Skeletal muscle tissue (tissue), 4 donors: ENCODE measurements around the gene TRPM8. TPM values are rescaled to one million over a fixed set of nuclear protein-coding genes. Genes with fewer than 3 reads are reported as not detected.
"Not testable (repeated sequence)": the region's sequence is repeated elsewhere in the genome, so short reads cannot be mapped to it uniquely, and the experiment has no call there.

ENCODE experiments used
- H3K27ac ChIP-seq: one replicate; pipeline ENCODE4 v1.7.0; 2013; ENCODE audit warnings: mild to moderate bottlenecking, low read depth, low read length, inconsistent platforms
- H3K27me3 ChIP-seq, 3 donors: one replicate each; pipeline ENCODE4 v1.7.0; 2013; ENCODE audit warnings: low read length in 3 of 3; ENCODE audit not compliant: control insufficient read depth in 3 of 3, insufficient read depth in 3 of 3
- H3K36me3 ChIP-seq, 3 donors: one replicate each; pipeline ENCODE4 v1.7.0; 2013; ENCODE audit warnings: low read length in 3 of 3; ENCODE audit not compliant: control insufficient read depth in 3 of 3, insufficient read depth in 3 of 3
- H3K4me1 ChIP-seq, 3 donors: one replicate each; pipeline ENCODE4 v1.7.0; 2013; ENCODE audit warnings: low read length in 3 of 3, mild to moderate bottlenecking in 3 of 3; ENCODE audit not compliant: control insufficient read depth in 3 of 3, insufficient read depth in 3 of 3
- H3K4me3 ChIP-seq, 3 donors: one replicate each; pipeline ENCODE4 v1.7.0; 2013; ENCODE audit warnings: low read length in 3 of 3
- H3K9ac ChIP-seq, 3 donors: one replicate each; pipeline ENCODE4 v1.7.0; 2013; ENCODE audit warnings: low read length in 3 of 3, mild to moderate bottlenecking in 3 of 3, moderate library complexity in 2 of 3, low read depth in 1 of 3
- H3K9me3 ChIP-seq, 3 donors: one replicate each; pipeline ENCODE4 v1.7.0; 2013; ENCODE audit warnings: low read length in 3 of 3; ENCODE audit not compliant: control insufficient read depth in 3 of 3
- total RNA-seq: library from RNA; depleted of rRNA; stranded (reverse); fragments of >200 nt; gene quantifications from one replicate; pipeline ENCODE4 v1.2.3, GENCODE V29; 2014
- donor health status: Osteomylitis.

Gene TRPM8
- total RNA-seq, 1 donor from 2014 or later: not detected

- Histone ChIP-seq H3K27ac (no peak overlapping the region), H3K4me3 (no peak overlapping the region)
Observed at GRCh38 chr2:233950078-233950825, 33.1 kb downstream of the TRPM8 start.

GRCh38 chr2:233952335-233952734 lies 35.2 kb downstream of the TRPM8 start:
- no peak overlapping the region for H3K4me3 ChIP-seq
- no peaks in the 10 kb centered on the region for H3K36me3 ChIP-seq
- H3K27ac ChIP-seq: no peak overlapping the region
- H3K4me1 ChIP-seq: no peaks in the 10 kb centered on the region
- no peak overlapping the region for H3K9ac ChIP-seq
- peaks cover 0 to 13% (median 0%) of the 10 kb centered on the region in 3 donors for H3K27me3 ChIP-seq
- peaks cover 0 to 2% (median 0%) of the 10 kb centered on the region in 3 donors for H3K9me3 ChIP-seq

More at GRCh38 chr2:233950078-233950825, 33.1 kb downstream of the TRPM8 start:
- H3K27me3 ChIP-seq: peaks cover 0 to 10% (median 0%) of the 10 kb centered on the region in 3 donors
- H3K9ac ChIP-seq: no peak overlapping the region
- no peaks in the 10 kb centered on the region for H3K4me1 ChIP-seq
- H3K9me3 ChIP-seq: peaks cover 0 to 2% (median 0%) of the 10 kb centered on the region in 3 donors
- no peaks in the 10 kb centered on the region for H3K36me3 ChIP-seq

- Histone ChIP-seq H3K27ac (no peak overlapping the region), H3K9me3 (peaks cover 0 to 2% (median 0%) of the 10 kb centered on the region in 3 donors), H3K27me3 (peaks cover 0 to 13% (median 0%) of the 10 kb centered on the region in 3 donors), H3K9ac (no peak overlapping the region), H3K4me3 (no peak overlapping the region), H3K4me1 (no peaks in the 10 kb centered on the region), H3K36me3 (no peaks in the 10 kb centered on the region)
Observed at GRCh38 chr2:233953087-233953801, 36.1 kb downstream of the TRPM8 start.

GRCh38 chr2:233960203-233960602 lies 43.0 kb downstream of the TRPM8 start:
- Histone ChIP-seq H3K4me3 (no peak overlapping the region), H3K36me3 (no peaks in the 10 kb centered on the region), H3K9me3 (no peaks in the 10 kb centered on the region), H3K4me1 (no peaks in the 10 kb centered on the region), H3K27me3 (peaks cover 0 to 3% (median 0%) of the 10 kb centered on the region in 3 donors), H3K27ac (no peak overlapping the region), H3K9ac (no peak overlapping the region)

GRCh38 chr2:233961905-233962304 lies 44.7 kb downstream of the TRPM8 start:
- Histone ChIP-seq H3K27me3 (no peaks in the 10 kb centered on the region), H3K27ac (no peak overlapping the region), H3K9ac (no peak overlapping the region), H3K9me3 (no peaks in the 10 kb centered on the region), H3K36me3 (no peaks in the 10 kb centered on the region), H3K4me1 (peaks cover 0 to 4% (median 3%) of the 10 kb centered on the region in 3 donors), H3K4me3 (no peak overlapping the region)

- peaks cover 0 to 4% (median 3%) of the 10 kb centered on the region in 3 donors for H3K4me1 ChIP-seq
- H3K36me3 ChIP-seq: no peaks in the 10 kb centered on the region
- no peak overlapping the region for H3K4me3 ChIP-seq
- H3K9ac ChIP-seq: no peak overlapping the region
- H3K9me3 ChIP-seq: no peaks in the 10 kb centered on the region
- no peaks in the 10 kb centered on the region for H3K27me3 ChIP-seq
- no peak overlapping the region for H3K27ac ChIP-seq
Observed at GRCh38 chr2:233964581-233964980, 47.4 kb downstream of the TRPM8 start.

- no peaks in the 10 kb centered on the region for H3K9me3 ChIP-seq
- peaks cover 0 to 1% (median 0%) of the 10 kb centered on the region in 3 donors for H3K27me3 ChIP-seq
- H3K36me3 ChIP-seq: no peaks in the 10 kb centered on the region
- H3K27ac ChIP-seq: no peak overlapping the region
- H3K4me1 ChIP-seq: peaks cover 0 to 4% (median 3%) of the 10 kb centered on the region in 3 donors
- no peak overlapping the region for H3K9ac ChIP-seq
- no peak overlapping the region for H3K4me3 ChIP-seq
Observed at GRCh38 chr2:233965032-233965603, 47.9 kb downstream of the TRPM8 start.

- H3K9ac ChIP-seq, H3K27me3 ChIP-seq, H3K27ac ChIP-seq, H3K36me3 ChIP-seq, H3K4me3 ChIP-seq, H3K9me3 ChIP-seq, H3K4me1 ChIP-seq: not testable (repeated sequence)
Observed at GRCh38 chr2:233965646-233966045, 48.5 kb downstream of the TRPM8 start.

GRCh38 chr2:233966388-233966787 lies 49.2 kb downstream of the TRPM8 start:
- H3K9me3 ChIP-seq: peaks cover 0 to 2% (median 0%) of the 10 kb centered on the region in 3 donors
- H3K9ac ChIP-seq: no peak overlapping the region
- no peaks in the 10 kb centered on the region for H3K36me3 ChIP-seq
- H3K4me1 ChIP-seq: peaks cover 0 to 4% (median 3%) of the 10 kb centered on the region in 3 donors
- no peak overlapping the region for H3K27ac ChIP-seq
- peaks cover 0 to 3% (median 0%) of the 10 kb centered on the region in 3 donors for H3K27me3 ChIP-seq
- no peak overlapping the region for H3K4me3 ChIP-seq

GRCh38 chr2:233967164-233967563 lies 50.0 kb downstream of the TRPM8 start:
- Histone ChIP-seq H3K27me3 (peaks cover 0 to 3% (median 0%) of the 10 kb centered on the region in 3 donors), H3K9ac (no peak overlapping the region)

More at GRCh38 chr2:233967164-233967563, 50.0 kb downstream of the TRPM8 start:
- Histone ChIP-seq H3K27ac (no peak overlapping the region), H3K4me1 (peaks cover 0 to 4% (median 3%) of the 10 kb centered on the region in 3 donors), H3K9me3 (peaks cover 0 to 2% (median 0%) of the 10 kb centered on the region in 3 donors), H3K4me3 (no peak overlapping the region), H3K36me3 (no peaks in the 10 kb centered on the region)
